HG03342 (cell line): ENCODE data around the gene SLC5A6.
"Not testable (repeated sequence)": the region's sequence is repeated elsewhere in the genome, so short reads cannot be mapped to it uniquely, and the experiment has no call there.

Experiments used
- ATAC-seq: cut with Tn5 transposase; IDR thresholded peaks from one replicate; pipeline ENCODE4 v1.9.1; 2021; ENCODE audit warnings: mild to moderate bottlenecking, moderate library complexity; ENCODE audit not compliant: unreplicated experiment

SLC5A6 gene

GRCh38 chr2:27177441-27178351, 34.4 kb downstream of the SLC5A6 start:
- ATAC-seq = no peak

GRCh38 chr2:27175781-27176180, 36.3 kb downstream of the SLC5A6 start:
- not testable (repeated sequence) for ATAC-seq

- no peak for ATAC-seq
Measured at GRCh38 chr2:27175330-27175729, 36.7 kb downstream of the SLC5A6 start.

- ATAC-seq = no peak
Measured at GRCh38 chr2:27174638-27175037, 37.4 kb downstream of the SLC5A6 start.

- ATAC-seq = no peak
Measured at GRCh38 chr2:27171351-27171848, 40.7 kb downstream of the SLC5A6 start.

- no peak for ATAC-seq
Measured at GRCh38 chr2:27170581-27171337, 41.3 kb downstream of the SLC5A6 start.

GRCh38 chr2:27164960-27165763, 46.9 kb downstream of the SLC5A6 start:
- ATAC-seq = no peak

DNA sequence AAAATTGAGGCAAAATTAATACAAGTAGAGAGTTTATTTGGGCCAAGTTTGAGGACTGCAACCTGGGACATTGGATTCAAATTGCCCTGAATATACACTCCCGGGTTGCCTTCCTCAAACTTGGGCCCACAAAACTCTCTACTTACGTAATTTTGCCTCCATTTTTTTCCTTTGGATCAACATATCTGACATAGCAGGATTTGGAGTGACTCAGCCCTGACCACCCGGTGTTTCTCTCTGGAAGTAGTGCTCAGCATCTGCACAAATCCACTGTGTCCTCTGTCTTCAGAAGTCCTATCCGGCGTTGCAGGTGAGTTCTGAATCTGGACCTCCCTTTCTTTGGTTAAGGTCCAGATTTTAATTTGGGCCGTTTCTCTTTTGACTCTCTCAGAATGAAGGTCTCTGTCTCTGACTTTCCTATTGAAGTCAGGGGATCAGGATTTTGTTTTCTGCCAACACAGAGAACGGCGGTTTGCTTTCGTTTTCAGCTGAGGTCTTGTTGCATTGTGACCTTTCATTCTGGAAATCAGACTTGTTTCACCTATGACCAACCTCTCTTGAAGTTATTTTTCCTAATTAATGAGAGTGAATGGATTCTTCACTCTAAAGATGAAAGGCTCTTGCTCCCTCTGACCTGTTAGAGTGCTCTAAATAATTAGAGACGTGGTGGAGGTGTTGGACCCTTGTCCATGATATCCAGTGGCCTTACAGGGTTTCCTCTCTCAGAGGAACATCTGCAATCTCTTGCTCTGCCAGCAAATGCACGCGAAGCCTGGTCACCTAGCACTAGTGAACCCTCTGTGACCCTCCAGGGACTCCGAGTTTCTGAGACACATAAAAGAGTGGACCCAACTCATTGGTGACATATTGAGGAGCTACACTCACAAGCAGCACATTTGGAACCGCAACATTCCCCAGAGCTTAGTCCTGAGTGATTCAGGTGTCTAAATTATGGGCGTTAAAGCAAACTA, 49.6 kb downstream of the SLC5A6 start:
- no peak for ATAC-seq

DNA sequence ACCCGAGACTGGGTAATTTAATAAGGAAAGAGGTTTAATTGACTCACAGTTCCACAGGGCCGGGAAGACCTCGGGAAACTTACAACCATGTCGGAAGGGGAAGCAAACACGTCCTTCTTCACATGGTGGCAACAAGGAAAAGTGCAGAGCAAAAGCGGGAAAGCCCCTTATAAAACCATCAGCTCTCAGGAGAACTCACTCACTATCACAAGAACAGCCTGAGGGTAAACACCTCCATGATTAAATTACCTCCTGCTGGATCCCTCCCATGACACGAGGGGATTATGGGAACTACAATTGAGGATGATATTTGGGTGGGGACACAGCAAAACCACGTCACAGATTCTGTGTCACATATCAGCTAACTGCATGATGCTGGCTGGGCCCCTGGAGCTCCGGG, 51.9 kb downstream of the SLC5A6 start:
- ATAC-seq = no peak

DNA sequence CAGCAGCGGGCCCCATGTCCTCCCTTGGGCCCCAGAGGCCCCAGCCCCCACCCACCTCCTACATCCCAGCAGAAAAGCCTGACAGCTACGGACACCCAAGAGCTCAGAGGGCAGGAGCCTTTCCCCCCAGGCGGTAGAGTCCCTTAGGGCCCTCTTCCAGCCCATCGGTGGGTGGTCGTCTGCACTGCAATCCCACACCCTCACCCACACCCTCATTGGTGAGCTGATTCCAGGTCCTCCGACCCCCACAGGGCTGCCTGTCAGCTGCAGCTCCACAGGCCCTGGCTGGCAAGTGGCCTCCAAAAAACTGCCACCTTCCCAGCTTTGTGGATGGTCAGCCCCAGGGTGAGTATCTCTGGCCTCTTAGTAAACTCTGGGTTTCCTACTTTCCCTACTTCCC, 52.8 kb downstream of the SLC5A6 start:
- no peak for ATAC-seq

DNA sequence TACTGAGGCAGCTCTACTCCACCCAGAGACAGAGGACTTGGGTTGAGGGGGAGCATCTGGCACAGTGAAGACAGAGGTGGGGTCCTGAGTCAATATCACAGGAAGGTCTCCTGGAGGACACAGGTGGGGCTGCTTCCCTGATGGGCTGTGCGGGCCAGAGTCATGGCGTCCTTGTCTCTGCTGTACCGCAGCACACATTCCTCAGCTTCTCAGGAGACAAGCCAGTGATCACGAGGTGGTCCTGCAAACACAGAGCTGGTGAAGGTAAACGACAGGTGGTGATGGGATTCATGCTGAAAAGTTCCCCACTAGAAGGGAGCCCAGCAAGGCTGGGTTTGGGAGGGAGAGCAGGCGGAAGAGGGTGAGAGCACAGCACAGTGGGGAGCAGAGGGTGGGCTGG, 53.6 kb downstream of the SLC5A6 start:
- no peak for ATAC-seq

DNA sequence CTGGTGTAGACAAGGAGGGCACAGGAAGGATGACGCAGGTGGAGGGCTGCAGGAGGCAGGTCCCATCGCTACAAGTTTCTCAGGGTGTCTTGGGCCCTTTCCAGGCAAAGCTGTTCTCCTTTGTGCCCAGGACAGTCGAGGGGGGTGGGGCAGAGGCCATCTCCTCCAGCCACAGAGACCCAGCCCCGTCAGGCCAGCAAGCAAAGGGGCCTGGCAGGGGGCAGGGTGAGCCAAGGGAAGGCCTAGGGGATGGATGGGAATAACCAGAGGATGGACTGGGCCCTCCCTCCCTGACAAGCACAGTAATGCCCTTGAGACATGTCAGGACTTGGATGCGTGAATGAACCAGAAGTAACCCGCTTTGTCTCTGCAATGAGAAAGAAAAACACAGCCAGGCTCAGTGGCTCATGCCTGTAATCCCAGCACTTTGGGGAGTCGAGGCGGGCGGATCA, 57.0 kb downstream of the SLC5A6 start:
- ATAC-seq = no peak

- ATAC-seq = no peak
Measured at GRCh38 chr2:27154488-27154887, 57.6 kb downstream of the SLC5A6 start.

DNA sequence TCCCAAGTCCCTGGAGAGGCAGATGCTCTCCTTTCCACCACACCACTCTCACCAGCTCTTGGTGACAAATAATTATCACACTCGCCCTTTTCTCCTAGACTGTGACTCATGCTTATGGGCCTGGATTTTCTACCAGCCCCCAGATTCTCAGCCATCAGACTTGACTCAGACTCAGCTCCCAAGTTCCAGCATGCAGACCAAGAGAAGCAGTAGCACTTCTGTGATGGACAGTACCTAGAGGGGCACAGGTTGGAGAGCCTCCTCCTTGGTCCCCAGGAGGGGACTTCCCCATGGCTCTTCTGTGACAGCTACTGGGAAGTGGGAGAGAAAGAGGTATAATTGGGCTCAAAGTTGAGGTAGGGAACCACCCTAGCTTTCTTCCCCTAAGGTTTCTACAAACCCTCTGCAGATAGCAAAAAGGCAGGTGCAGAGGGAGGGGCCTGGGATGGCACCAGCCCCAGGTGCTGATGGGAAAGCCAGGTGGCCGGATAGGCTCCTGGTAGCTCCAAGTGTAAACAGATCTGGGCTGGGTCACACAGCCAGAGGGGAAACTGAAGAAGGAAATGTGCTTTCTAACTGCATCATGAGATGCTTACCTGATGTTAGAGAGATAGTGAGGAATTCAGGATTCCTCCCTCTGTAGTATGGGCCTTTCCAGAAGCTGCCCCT, 59.1 kb downstream of the SLC5A6 start:
- no peak for ATAC-seq

DNA sequence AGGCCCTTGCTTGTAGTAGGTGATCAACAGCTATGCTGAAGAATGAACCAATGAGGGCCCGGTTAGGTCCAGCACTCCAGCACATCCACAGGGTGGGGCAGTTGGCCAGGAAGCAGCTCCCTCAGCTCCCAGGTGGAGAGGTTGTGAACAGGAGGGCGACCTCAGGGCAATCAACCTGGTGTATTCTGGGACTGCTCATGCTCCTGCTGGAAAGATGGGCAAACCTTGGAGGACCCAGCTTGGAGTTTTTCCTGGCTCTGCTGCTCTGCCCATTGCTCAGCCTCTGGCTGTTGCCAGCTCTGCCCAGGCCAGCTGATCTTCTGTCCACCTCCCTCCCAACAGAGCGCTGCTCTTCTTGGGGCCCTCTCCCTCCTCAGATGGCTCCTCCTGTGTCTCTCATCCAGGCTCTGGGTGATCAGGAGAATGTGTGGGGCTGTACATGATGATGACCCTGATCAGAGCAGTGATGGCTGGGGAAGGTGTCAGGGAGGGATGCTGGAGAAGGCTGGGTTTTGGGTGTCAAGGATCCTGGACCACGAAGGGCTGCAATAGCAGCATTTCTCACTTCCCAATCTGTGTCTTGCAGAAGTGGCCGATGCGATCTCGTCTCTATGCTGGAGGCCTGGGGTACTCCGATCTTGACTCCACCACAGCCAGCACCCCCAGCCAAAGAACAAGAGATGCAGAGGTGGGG, 59.8 kb downstream of the SLC5A6 start:
- no peak for ATAC-seq

GRCh38 chr2:27150639-27151230, 61.3 kb downstream of the SLC5A6 start:
- ATAC-seq = no peak
